Fibroblast of peridontal ligament (primary cell): ENCODE results near the gene ELK4.

Experiments
- DNase-seq: peaks from one replicate; pipeline ENCODE4 v3.0.0-alpha.2; 2010; ENCODE audit errors: extremely low read depth

ELK4 gene, protein sequence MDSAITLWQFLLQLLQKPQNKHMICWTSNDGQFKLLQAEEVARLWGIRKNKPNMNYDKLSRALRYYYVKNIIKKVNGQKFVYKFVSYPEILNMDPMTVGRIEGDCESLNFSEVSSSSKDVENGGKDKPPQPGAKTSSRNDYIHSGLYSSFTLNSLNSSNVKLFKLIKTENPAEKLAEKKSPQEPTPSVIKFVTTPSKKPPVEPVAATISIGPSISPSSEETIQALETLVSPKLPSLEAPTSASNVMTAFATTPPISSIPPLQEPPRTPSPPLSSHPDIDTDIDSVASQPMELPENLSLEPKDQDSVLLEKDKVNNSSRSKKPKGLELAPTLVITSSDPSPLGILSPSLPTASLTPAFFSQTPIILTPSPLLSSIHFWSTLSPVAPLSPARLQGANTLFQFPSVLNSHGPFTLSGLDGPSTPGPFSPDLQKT

DNA sequence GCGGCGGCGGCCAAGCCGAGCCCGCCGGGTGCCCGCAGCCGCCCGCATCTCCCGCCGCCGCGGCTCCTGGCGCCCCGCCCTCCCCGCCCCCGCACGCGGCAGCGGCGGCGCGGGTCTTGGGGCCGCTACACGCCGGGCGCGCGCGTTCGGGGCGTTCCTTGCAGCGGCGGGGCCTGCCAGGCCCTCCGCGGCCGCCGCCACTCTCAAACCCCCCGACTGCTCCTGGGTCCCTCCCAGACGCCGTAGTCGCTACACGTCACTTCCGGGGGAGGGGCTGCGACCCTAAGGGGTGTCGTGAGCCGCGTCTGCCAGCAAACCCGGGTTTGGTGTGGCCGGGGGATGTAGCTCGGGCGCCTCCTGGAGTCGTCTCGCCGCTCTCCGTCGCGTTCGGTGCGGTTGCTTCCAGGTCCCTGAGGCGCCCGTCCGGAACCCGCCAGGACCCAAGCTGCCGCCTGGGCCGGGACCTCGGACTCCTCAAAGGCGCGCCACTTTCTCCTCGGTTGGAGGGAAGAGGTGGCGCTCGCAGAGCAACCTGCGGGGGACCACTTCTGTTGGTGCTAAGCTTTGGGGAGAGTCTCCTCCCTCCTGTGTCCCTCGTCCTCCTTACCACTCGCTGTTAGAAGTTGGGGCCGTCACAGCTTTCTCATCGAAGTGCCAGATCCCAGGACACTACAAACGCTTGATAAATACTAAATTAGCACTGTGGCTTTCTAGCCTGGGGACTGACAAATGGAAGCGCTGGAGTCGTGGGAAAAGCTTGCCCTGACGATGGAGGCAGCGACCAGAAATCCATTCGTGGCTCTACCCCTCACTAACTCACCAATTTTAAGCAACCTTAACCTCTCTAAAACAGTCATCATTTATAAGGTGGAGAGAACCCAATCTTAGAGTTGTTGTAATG, at the start of gene ELK4:
Gene ELK4, minus strand, starts transcription at position 244 of the 901 bp plus-strand sequence. CDS start 8,129 bp downstream, outside the sequence.
- DNase-seq: peak; percentile 96

DNA sequence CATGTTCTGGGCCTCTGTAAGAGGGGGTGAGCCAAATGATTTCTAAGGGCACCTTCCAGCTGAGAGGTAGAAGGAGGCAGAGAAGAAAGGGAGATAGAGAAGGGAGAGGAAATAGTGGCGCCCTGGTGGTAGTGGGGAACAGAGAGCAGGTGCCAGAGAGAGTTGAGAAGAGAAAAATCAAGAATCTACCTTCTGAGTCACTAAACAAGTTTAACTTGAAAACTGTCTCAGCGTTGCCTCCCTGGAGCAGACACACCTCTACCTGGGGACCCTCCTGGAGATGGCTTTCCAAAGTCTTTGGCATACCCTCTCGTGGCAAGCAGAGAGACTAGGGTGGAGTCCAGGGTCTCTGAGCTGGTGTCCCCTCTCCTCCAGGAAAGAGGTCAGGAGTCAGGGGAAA, 49.6 kb upstream of the ELK4 start:
- DNase-seq: no peak

DNA sequence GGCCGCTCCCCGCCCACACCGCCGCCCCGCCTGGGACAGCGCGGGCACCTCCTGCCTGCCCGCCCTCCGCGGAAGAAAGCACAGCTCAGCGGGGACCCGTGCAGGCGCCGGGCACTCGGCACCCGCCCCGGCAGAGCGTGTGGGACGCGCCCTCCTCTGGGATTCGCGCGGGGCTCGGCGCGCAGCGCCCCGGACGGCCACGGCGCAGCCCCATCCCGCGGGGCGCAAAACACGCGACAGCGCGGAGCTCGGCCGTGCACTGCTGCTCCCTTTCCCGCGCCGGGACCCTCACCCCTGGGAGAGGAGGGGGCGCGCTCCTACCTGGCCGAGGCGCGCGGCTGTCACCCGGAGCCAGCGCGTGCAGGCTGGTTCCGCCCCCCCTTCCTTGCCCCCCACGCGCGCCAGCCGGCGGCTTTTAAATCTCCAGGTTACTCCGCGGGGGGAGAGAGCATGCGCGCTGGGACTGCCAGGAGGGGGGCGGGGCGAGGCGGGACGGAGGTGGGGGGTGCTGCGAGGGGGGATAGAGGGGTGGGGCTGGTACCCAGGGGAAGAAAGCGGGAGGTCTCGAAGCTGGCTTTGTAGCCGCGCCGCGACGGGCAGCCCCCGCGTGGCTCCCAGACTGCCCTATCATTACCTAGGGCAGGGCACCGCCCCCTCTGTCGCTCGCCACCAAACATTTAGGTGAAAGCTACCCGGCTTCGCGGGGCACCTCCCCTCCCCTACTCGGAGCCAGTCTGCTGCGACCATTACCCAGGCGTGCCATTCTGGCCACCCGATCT, 48.5 kb upstream of the ELK4 start, which contains the start of gene SLC45A3:
Gene SLC45A3, minus strand, starts transcription at position 437 of the 779 bp plus-strand sequence. CDS start 15,853 bp downstream, outside the sequence.
- no peak for DNase-seq

DNA sequence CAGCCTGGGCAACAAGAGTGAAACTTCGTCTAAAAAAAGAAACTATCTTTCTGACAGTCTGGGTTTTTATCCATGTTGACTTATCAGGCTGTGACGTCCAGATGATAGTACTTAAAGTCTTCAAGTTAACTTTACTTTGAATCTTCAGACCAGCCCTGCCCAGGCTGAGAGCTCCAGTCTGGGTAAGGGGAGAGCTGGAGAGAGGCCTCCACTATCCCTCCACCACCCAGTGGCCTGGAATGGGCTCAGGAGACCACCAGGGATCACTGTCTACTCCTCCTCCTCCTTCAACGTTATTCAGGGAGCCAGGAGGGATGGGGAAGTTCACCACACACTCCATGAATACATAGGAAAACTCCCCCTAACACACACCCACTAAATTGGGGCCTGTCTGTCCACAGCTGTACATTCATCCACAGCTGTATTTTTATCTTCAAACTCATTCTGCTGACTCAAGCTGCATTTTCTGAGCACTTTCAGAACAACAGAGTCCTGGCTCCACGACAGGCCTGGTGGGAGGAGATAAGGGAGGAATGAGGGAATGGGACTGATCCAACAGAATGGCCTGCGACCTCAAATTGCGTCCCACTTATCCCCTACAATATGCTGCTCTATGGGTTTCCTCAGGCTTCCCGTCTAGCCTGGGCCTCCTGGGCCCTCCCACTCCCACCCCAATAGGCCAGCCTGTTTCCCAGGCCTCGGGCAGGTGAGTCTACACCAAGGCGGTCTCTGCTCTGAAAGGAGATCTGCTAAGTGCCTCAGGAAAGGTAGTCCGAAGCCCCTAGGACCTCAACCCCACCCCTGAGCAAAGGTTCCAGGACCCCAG, 46.7 kb upstream of the ELK4 start:
- DNase-seq: peak; percentile 15

DNA sequence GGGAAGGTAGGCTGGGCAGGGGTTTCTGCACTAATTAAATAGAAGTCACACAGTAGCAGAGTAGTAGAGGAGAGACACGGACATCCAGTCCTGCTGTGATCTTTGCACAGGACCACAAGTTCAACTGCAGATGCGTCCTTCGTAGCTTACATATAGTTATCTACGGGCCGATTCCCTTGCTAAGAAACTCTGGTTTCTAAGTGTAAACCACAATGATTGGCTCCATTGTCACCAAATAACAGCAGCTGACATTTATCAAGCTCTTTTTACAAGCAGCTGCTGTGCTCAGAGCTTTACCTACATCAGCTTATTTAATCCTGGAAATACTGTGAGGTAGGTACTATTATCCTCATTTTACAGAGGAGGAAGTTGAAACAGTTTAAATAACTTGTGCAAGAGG, 45.4 kb upstream of the ELK4 start:
- DNase-seq: no peak

DNA sequence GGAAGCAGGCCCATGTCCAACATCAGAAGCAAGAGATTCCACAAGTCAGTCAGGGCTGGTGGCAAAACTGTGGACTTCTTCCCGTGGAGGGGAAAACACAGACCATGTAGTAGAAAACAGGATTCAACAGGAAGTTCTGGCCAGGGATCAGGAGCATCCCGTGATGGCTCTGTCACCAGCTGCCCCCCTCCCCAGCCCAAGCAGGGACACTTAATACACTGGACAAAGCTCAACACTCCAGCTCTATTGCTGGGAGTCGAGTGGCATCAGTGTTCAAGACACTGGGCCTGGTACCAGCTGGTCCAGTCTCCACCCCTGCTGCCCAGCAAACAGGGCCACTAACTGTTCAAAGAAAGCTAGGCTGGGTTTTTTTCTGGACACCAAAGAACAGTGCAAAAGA, 44.8 kb upstream of the ELK4 start:
- DNase-seq: no peak

DNA sequence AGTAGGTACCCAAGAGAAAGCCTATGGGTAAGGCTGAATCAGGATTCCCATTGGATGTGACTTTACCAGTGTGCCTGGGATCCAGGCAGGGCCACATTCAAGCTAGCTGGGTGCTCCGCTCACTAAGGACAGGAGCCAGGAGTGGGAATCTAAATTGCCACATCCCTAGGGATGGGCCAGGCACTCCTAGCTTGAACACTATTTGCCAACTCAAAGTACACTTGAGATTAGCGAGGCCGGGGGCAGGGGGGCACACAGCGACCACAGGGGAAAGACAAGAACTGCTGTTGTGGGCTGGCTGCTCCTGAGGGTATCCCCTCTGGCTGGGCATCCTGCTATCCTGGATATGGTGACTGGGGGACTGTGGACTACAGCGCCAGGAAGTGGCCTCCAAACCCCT, 44.2 kb upstream of the ELK4 start:
- no peak for DNase-seq

DNA sequence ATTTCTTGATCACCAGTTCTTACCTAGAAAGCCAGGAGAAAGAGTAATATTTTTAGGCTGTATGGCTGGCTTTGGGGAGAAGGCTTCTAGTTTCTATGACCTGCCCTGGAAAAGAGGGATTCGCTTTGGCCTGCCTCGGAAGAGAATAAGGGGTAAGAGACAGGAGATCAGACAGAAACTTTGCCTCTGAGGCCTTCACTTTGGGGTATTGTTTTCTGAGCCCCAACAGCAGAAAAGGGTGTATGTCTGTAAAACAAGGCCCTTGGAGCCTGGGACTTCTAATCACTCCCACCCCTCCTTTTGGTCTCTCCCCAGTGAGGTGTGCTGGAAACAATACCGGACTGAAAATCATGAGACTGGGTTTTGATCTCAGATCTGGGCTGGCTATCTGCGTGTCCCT, 43.4 kb upstream of the ELK4 start:
- DNase-seq: no peak

DNA sequence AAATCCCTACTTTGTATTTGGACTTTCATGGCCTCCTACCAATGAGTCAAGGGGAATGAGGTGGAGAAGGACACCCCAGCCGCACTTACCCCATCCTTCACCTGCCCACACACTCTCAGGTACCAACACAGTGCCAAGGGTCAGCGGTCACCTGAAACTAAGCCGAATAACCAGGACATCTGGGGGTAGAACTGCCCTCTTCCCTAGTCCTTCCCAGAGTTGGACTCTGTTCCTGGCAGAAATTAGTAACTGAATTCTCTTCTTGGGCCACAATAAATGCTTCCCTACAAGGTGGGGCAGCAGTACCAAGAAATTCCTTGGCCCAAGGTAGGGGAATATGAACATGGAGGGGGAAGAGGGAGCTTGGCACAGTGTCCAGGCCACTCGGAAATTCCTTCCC, 41.2 kb upstream of the ELK4 start:
- no peak for DNase-seq

DNA sequence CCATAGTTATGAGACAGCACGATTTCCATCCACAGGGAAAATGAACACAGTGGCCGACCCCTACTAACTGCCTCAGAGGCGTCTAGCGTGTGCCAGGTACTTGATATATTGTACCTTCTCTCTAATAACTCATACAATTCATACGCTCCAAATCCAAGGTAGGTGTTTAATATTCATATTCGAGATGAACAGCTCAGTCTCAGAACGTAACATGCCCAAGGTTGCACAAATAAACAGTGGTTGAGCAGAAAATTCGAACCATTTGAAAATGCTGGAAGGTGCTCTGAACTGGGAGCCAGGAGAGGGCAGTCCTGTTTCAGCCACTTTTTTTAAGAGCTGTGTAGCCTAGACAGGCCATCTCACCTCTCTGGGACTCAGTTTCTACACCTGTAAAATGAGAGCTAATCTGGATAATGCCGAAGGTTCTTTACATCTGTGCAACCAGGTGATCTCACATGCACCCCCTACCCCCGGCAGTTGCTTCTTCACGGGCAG, 40.6 kb upstream of the ELK4 start:
- DNase-seq: no peak

DNA sequence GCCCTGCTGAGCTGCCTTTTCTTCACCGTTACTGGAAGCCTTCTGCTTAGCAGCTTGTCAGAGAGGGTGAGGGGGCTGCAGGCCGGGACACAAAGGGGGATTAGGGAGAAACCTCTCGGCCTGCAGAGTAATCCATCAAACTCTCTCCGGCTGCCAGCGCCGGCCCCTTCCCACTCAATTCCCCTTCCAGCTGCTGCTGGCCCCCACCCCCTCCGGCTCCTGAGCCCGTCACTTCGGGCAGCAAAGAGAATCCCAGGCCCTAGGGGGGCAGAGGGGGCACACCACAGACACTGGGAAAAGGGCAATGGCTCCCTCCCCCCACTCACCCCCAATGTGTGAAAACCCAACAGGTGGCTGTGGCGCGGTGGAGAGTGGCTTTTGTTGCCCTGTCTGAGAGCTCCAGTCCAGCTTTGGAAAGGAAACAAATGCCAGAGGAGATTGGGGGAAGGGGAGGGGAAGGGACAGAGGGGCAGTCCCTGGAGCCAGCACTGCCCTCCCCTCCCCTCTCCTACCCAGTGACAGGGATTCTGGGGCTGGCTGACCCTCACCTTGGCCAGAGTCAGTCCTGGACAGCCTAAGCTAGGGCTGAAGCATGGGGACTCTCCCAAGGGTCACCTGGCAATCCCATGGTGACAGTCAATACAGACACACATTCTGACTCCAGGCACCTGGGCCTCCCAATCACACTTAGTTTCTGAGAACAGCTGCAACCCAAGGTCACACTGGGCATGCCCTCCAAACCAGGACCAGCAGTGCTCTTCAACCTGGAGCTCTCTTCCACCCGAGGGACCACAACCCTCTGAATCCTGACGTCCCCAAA, 39.0 kb upstream of the ELK4 start:
- DNase-seq: no peak

DNA sequence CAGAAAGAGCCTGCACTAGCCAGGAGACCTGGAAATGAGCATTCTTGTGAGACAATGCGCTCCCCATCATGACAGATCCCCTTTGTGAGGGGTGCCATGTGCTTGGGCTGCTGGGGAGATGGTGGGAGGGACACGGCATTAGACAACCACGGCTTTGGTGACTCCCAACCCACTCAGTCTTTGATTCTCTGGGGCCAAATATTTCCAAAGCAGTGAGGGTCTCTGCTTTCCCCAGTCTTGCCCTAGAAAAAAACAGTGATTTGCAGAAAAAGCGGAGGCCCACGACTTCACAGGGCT, 38.3 kb upstream of the ELK4 start:
- no peak for DNase-seq

DNA sequence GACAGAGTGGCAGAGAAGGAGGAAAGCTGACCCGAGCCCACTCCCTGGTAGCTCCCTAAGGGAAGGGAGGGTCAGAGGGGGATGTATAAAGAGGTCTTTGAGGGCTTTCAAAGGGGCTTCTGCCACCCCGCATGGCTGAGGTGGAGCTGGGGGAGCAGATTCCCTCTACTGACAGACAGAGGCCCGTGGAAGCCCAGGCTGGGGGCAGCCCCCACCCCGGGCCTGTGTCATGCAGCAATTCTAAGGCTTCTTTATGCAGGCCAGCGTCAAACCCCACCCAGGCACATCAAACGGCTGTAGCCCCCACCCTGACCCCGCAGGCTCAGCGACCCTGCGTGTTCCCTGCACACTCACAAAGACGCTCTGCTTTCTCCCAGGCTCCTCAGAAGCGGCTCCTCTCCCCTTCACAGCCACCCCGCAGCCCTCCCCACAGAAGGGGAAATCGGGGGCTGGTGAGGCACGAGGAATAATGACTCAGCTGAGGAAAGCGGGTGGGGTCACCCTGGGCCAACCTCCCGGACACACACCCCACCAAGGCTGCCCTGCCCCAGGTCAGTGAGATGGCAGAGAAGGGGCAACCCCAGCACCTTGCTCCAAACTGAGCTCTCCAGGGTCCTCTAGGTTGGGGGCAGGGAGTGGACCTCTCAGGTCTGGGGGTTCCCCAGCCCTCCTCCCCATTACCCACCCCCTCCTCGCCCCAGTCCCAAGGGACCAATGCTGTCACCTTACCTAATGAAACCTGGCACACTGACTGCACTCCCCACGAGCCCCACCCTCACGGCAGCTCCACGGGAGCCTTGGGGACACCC, 37.7 kb upstream of the ELK4 start:
- no peak for DNase-seq

DNA sequence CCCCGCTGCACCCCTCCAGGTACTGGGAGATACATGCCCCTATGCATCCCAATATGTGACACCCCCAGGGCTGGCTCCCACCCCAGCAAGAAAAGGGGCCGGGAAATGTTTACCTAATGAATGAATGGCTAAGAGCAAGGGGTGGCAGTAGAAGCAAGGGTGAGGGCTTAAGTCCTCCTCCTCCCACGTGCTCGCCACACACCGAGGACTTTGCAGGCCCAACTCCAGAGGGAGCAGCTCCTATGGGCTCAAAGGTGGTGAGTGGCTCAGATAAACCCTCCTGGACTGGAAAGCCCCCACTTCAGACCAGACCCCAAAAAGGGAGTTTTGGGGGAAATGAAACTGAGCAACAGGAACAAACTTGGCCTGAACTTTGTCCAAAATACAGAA, 37.1 kb upstream of the ELK4 start:
- no peak for DNase-seq

DNA sequence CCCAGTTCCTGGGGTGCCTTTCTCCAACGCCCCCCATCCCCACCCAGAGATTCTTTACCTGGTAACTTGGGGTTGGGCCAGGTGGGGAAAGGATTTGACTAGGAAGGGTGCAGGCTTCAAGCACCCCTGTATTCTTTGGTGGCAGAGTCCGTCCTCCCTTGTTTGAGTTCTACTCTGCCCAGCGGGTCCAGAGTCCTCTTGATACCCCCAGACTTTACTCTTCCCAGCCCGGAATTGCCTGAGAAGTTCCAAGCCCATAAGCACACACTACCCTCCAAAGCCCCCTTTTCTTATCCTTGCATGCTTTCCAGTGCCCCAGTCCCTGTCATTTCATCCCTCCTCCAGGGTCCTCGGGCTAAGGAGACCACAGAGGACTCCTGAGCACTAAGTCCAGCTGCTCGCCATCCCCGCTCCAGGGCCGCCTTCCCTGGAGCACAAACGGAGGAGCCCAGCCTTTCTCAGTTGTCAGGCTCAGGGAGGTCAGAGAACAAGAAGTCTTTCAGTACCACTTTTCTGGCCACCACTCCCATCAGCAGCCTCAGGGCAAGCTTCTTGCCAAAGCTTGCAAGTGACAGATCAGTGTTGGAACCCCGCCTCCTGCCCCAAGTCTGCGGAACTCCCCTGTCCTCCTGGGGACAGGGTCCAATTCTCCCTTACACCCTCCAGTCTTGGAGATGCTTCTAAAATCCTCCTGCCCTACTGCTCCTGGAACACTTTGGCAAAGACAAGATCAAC, 36.3 kb upstream of the ELK4 start:
- no peak for DNase-seq

DNA sequence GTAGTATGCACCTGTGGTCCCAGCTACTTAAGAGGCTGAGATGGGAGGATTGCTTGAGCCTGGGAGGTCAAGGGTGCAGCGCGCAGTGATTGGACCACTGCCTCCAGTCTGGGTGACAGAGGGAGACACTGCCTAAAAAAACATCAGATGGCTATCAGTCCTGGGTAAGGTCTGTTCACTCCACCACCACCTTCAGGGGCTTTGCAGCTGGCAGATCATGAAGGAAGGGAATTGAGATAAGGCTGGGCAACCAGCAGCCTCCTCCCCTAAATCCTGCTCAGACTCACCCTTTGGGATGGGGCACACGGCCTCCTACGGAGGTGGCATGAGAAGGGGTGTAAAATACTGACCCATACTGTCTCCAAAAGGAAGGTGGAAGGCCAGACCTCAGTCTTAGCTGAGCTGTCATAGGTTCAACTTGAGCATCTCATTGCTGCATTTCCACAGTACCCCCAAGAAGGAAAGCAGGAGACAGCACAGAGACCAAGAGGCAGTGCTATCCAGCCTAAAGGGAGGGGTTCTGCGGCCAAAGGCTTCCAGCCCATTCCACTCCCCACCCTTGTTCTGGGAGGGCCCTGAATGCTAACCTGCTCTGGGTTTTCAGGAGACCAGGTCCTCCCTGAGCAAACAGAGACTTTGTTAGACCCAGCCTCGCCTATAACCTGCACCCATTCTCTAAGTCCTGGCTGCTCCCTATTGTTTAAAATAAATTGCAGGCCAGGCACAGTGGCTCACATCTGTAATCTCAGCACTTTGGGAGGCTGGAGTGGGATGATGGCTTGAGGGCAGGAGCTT, 34.8 kb upstream of the ELK4 start:
- no peak for DNase-seq

DNA sequence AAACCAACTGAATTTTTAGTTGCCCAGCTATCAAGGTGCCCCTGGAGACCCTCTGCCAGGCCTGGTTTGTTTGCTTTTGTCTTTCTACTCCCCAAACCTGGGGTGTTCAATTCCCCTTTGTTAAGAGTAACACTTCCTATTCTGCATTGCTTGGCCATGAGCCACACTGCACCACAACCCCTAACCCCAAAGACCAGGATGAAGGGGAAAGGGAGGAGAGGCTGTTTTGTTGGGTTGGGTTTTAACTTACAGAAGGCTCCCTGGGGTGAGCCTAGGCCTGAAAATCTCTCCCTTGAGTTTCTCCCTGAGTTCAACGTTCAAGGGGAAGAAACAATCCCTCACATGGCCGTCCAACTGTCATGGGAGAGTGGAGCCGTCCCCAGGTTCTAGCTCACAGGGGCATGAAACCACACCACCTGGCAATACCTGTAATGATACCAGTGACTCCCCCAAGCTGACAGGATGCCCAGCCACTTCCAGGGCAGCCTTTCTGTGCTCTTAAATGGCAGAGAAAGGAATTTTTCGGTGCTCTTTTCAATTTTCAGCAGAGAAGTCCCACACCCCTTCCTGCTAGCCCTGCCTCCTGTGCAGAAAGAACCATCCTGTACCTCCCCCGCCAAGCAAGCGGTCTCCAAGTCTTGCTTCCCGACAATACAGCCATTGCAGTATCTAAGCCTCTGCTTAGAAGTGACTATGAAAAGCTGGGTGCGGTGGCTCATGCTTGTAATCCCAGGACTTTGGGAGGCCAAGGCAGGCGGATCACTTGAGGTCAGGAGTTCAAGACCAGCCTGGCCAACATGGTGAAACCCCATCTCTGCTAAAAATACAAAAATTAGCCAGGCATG, 33.6 kb upstream of the ELK4 start:
- no peak for DNase-seq
